A549 (cell line): ENCODE results near the gene LRRFIP2. TPM values are rescaled to one million over a fixed set of nuclear protein-coding genes. Genes with fewer than 3 reads are reported as not detected.

Experiments
- ATAC-seq, 2 experiments: fragments of 200-7000 bp in 1 of 2; fragments of >200 bp in 1 of 2; cut with Nextera tagmentation in 1 of 2; cut with Tn5 transposase in 1 of 2; 3 replicates each; pipeline versions ENCODE4 v1.8.0 to v1.9.1; 2018 to 2020; ENCODE audit warnings: mild to moderate bottlenecking in 1 of 2, moderate library complexity in 1 of 2
- CTCF ChIA-PET: fragments of 300-600 bp; sonication (Branson Sonifier 250); formaldehyde crosslinking; extraction: SDS; loops from one replicate; lab custom pipeline; 2021; ENCODE audit warnings: antibody characterized with exemption, inconsistent platforms; lab: Yijun Ruan, JAX
- POLR2A ChIA-PET: fragments of 350-600 bp; formaldehyde crosslinking; extraction: SDS; loops from one replicate; lab custom pipeline; 2021; ENCODE audit warnings: antibody characterized with exemption, inconsistent platforms; lab: Yijun Ruan, JAX
- DNase-seq, 2 experiments: peaks; one replicate each; pipeline versions ENCODE4 v3.0.0 to v3.0.0-alpha.2; 2011 to 2016; ENCODE audit warnings: low read depth in 1 of 2, low spot score in 1 of 2
- FAIRE-seq: peaks from 2 replicates; lab custom pipeline; 2011; peaks lifted over from hg19 to GRCh38; lab: Jason Lieb, UNC
- H3K27ac ChIP-seq, 2 experiments: fragments of >200 bp; sonication (Bioruptor Twin); formaldehyde crosslinking; 3 replicates each; pipeline ENCODE4 v1.5.1; 2016 to 2017
- H3K4me1 ChIP-seq: fragments of >200 bp; sonication (Bioruptor Twin); formaldehyde crosslinking; 3 replicates; pipeline ENCODE4 v1.6.1; 2016
- H3K4me2 ChIP-seq: fragments of >200 bp; sonication (Bioruptor Twin); formaldehyde crosslinking; 3 replicates; pipeline ENCODE4 v1.6.1; 2016
- H3K4me3 ChIP-seq: fragments of >200 bp; sonication (Bioruptor Twin); formaldehyde crosslinking; 3 replicates; pipeline ENCODE4 v1.5.1; 2016
- H3K9me3 ChIP-seq: fragments of >200 bp; sonication (Bioruptor Twin); formaldehyde crosslinking; 3 replicates; pipeline ENCODE4 v1.6.1; 2016
- ATOH8 ChIP-seq: fragments of 250-450 bp; sonication (Bioruptor Pico); IDR thresholded peaks from 2 replicates; pipeline ENCODE4 v1.5.0; 2020; ENCODE audit warnings: low read depth, mild to moderate bottlenecking, moderate library complexity
- BCL3 ChIP-seq: fragments of >200 bp; sonication (Bioruptor Twin); formaldehyde crosslinking; IDR thresholded peaks from 3 replicates; pipeline ENCODE4 v1.6.1; 2016
- CBX8 ChIP-seq: fragments of 200-600 bp; sonication (generic); IDR thresholded peaks from 2 replicates; pipeline ENCODE4 v1.6.1; 2016
- CEBPB ChIP-seq, 2 experiments: fragments of >200 bp in 1 of 2; sonication (Bioruptor Twin) in 1 of 2; formaldehyde crosslinking in 1 of 2; IDR thresholded peaks; 2 replicates each; pipeline ENCODE4 v1.6.1; 2012 to 2016
- CHD4 ChIP-seq: fragments of 200-600 bp; sonication (generic); IDR thresholded peaks from 2 replicates; pipeline ENCODE4 v1.6.1; 2016; ENCODE audit warnings: antibody characterized with exemption, mild to moderate bottlenecking, borderline replicate concordance
- CTCF ChIP-seq: fragments of >200 bp; sonication (Bioruptor Twin); formaldehyde crosslinking; IDR thresholded peaks from 3 replicates; pipeline ENCODE4 v1.5.1; 2016
- E2F6 ChIP-seq: IDR thresholded peaks from 2 replicates; pipeline ENCODE4 v1.6.1; 2012; ENCODE audit warnings: low read depth, borderline replicate concordance
- EHMT2 ChIP-seq: fragments of 200-600 bp; sonication (generic); IDR thresholded peaks from 2 replicates; pipeline ENCODE4 v1.6.1; 2016; ENCODE audit warnings: antibody characterized with exemption, low read depth, mild to moderate bottlenecking, moderate library complexity
- FOSB ChIP-seq: fragments of 250-450 bp; sonication (Bioruptor Pico); IDR thresholded peaks from 2 replicates; pipeline ENCODE4 v1.5.0; 2020; ENCODE audit warnings: mild to moderate bottlenecking, moderate library complexity
- FOSL2 ChIP-seq, 2 experiments: fragments of 450-650 bp in 1 of 2; fragments of >200 bp in 1 of 2; sonication (Bioruptor Twin) in 1 of 2; formaldehyde crosslinking; IDR thresholded peaks; 2 replicates each; pipeline versions ENCODE4 v1.5.0 to v1.6.1; 2016 to 2020; ENCODE audit warnings: mild to moderate bottlenecking in 1 of 2, moderate library complexity in 1 of 2
- GATA3 ChIP-seq: IDR thresholded peaks from 2 replicates; pipeline ENCODE4 v1.6.1; 2012; ENCODE audit warnings: borderline replicate concordance
- HES2 ChIP-seq: fragments of >200 bp; sonication (Bioruptor Twin); formaldehyde crosslinking; IDR thresholded peaks from 2 replicates; pipeline ENCODE4 v1.6.1; 2016
- JUNB ChIP-seq: fragments of >200 bp; sonication (Bioruptor Twin); formaldehyde crosslinking; IDR thresholded peaks from 2 replicates; pipeline ENCODE4 v1.6.1; 2016
- MAFK ChIP-seq: fragments of 450-650 bp; IDR thresholded peaks from 2 replicates; pipeline ENCODE4 v1.6.1; 2014; ENCODE audit not compliant: partially characterized antibody
- NPAS2 ChIP-seq: fragments of 250-450 bp; sonication (Bioruptor Pico); IDR thresholded peaks from 2 replicates; pipeline ENCODE4 v1.8.0; 2022; ENCODE audit warnings: mild to moderate bottlenecking, moderate library complexity, borderline replicate concordance
- PBX3 ChIP-seq: IDR thresholded peaks from 2 replicates; pipeline ENCODE4 v1.6.1; 2012
- POLR2A ChIP-seq: IDR thresholded peaks from 2 replicates; pipeline ENCODE4 v1.6.1; 2012; ENCODE audit warnings: mild to moderate bottlenecking, low read length
- POLR2AphosphoS2 ChIP-seq: conservative IDR thresholded peaks from 2 replicates; pipeline ENCODE4 v1.6.1; 2012; ENCODE audit warnings: low read length, improper control_type of control experiment, inconsistent platforms
- RAD21 ChIP-seq, 2 experiments: fragments of >200 bp in 1 of 2; sonication (Bioruptor Twin) in 1 of 2; formaldehyde crosslinking in 1 of 2; IDR thresholded peaks in 1 of 2; conservative IDR thresholded peaks in 1 of 2; 2 replicates in 1 of 2; 3 replicates in 1 of 2; pipeline ENCODE4 v1.6.1; 2012 to 2018; ENCODE audit warnings: inconsistent platforms in 1 of 2
- RARB ChIP-seq: fragments of 250-450 bp; sonication (Bioruptor Pico); IDR thresholded peaks from 2 replicates; pipeline ENCODE4 v1.8.0; 2021; ENCODE audit warnings: mild to moderate bottlenecking, moderate library complexity
- REST ChIP-seq: fragments of 200-600 bp; sonication (generic); IDR thresholded peaks from 2 replicates; pipeline ENCODE4 v1.6.1; 2016; ENCODE audit warnings: antibody characterized with exemption, mild to moderate bottlenecking, moderate library complexity
- RFX5 ChIP-seq: fragments of 450-650 bp; IDR thresholded peaks from 2 replicates; pipeline ENCODE4 v1.7.1; 2014; ENCODE audit warnings: antibody characterized with exemption, mild to moderate bottlenecking, moderate library complexity
- USF2 ChIP-seq: fragments of 450-650 bp; IDR thresholded peaks from 2 replicates; pipeline ENCODE4 v1.6.1; 2014; ENCODE audit warnings: antibody characterized with exemption
- WGBS: methylation state at CpG from one replicate; pipeline ENCODE4 v1.1.6; 2017; ENCODE audit errors: missing lambda C conversion rate; 5-methylcytosine and 5-hydroxymethylcytosine counted together
- polyA plus RNA-seq, 4 experiments: library from polyadenylated mRNA; depleted of rRNA in 3 of 4; stranded (reverse); fragments of >200 nt; fragmentation: RNase III in 1 of 4; extraction: RNeasy Plus Mini Kit Qiagen cat#74134 plus additional on column Dnase treatment in 1 of 4; gene quantifications; 2 replicates in 3 of 4; 3 replicates in 1 of 4; pipeline ENCODE4 v1.2.3, GENCODE V29; 2011 to 2017

LRRFIP2 gene
- polyA plus RNA-seq, 2 of the 4 experiments (the other 2 are of a cell fraction) = 48.0 to 66.4 TPM

- H3K9me3 ChIP-seq = no peaks in the 10 kb centered on the region
- WGBS = 60% methylated on average over 2 of the region's 2 CpGs
- TF ChIP-seq CTCF (no peak), FOSL2 (IDR thresholded peaks at IDR 0.05) (no peak), FOSL2 (CRISPR knock-in tag; IDR thresholded peaks at IDR 0.05) (0 out of 2 replicates have a peak, but pooled peaks have one; percentile 19), CEBPB (IDR thresholded peaks at IDR 0.05) (peak in 1 of 2 experiments; percentile 13; a peak in 1 of 4 replicates)
- ATAC-seq (peak in 1 of 2 experiments; percentile 39; a peak in 1 of 6 replicates), DNase-seq (no peak), FAIRE-seq (no peak)
- ChIA-PET CTCF (interaction anchor here (1.2 kb wide), 1 partner anchor 22 kb away, joined by 3 read pairs; no protein-coding TSS in a partner anchor), POLR2A (no interaction called here)
- H3K4me2 ChIP-seq = peak overlapping the region; percentile 45; the same call in 2 of the 3 replicates
- H3K4me3 ChIP-seq = no peak overlapping the region
- peak overlapping the region; percentile 51 to 64; a peak in 4 of 6 replicates for H3K27ac ChIP-seq
- H3K4me1 ChIP-seq = peaks cover 25% of the 10 kb centered on the region
Measured at GRCh38 chr3:37198996-37199395, 24.6 kb upstream of the LRRFIP2 start.

- H3K4me1 ChIP-seq = peaks cover 25% of the 10 kb centered on the region
- DNase-seq (no peak), FAIRE-seq (no peak), ATAC-seq (no peak)
- no peak overlapping the region for H3K4me3 ChIP-seq
- 96% methylated on average over 2 of the region's 2 CpGs for WGBS
- no peak for TF ChIP-seq RAD21 (conservative IDR thresholded peaks at IDR 0.05 in 1 of 2, IDR thresholded peaks at IDR 0.05 in 1 of 2)
- no peak for TF ChIP-seq ATOH8
- TF ChIP-seq E2F6 = no peak
- TF ChIP-seq RARB (CRISPR knock-in tag) = no peak
- TF ChIP-seq PBX3 = no peak
- TF ChIP-seq BCL3 = no peak
- TF ChIP-seq USF2 = no peak
- no peak for TF ChIP-seq POLR2A
- TF ChIP-seq POLR2AphosphoS2 = no peak
- TF ChIP-seq RFX5 = no peak
- CTCF ChIA-PET = no interaction called here
- H3K4me2 ChIP-seq = peak overlapping the region; percentile 45; the same call in 2 of the 3 replicates
- H3K27ac ChIP-seq = peak overlapping the region; percentile 27 to 64; a peak in 4 of 6 replicates
- POLR2A ChIA-PET = no interaction called here
- no peaks in the 10 kb centered on the region for H3K9me3 ChIP-seq
Measured at GRCh38 chr3:37198547-37198946, 24.2 kb upstream of the LRRFIP2 start.

GRCh38 chr3:37197810-37198371 is 23.5 kb upstream of the LRRFIP2 start:
- CTCF ChIA-PET = no interaction called here
- peak overlapping the region; percentile 24; the same call in 2 of the 3 replicates for H3K4me2 ChIP-seq
- peak overlapping the region; percentile 27 to 64; a peak in 4 of 6 replicates for H3K27ac ChIP-seq
- DNase-seq (no peak), ATAC-seq (peak in 1 of 2 experiments; percentile 32; a peak in 3 of 6 replicates), FAIRE-seq (no peak)
- 41% methylated on average over 2 of the region's 2 CpGs for WGBS
- H3K9me3 ChIP-seq = no peaks in the 10 kb centered on the region
- H3K4me3 ChIP-seq = no peak overlapping the region
- POLR2A ChIA-PET = no interaction called here
- peaks cover 25% of the 10 kb centered on the region for H3K4me1 ChIP-seq
- TF ChIP-seq JUNB (no peak), GATA3 (no peak), NPAS2 (CRISPR knock-in tag) (no peak), EHMT2 (no peak), REST (no peak), CHD4 (no peak), HES2 (no peak), MAFK (no peak), FOSB (CRISPR knock-in tag) (no peak), CBX8 (no peak)
